T-cell (primary cell): ENCODE results near the gene GGPS1. TPM values are rescaled to one million over a fixed set of nuclear protein-coding genes. Genes with fewer than 3 reads are reported as not detected.
A peak's percentile ranks its signal among the peaks of the same experiment; 100 is the strongest.

Experiments
- ATAC-seq, 4 experiments: fragments of 200-7000 bp in 3 of 4; fragments of 150-1000 bp in 1 of 4; cut with Tn5 transposase; replicated peaks in 1 of 4; 1 replicate in 3 of 4; 2 replicates in 1 of 4; pipeline ENCODE4 v1.10.0; 2021; ENCODE audit warnings: moderate library complexity in 3 of 4, mild to moderate bottlenecking in 2 of 4, moderate number of reproducible peaks in 1 of 4
- CTCF ChIA-PET, 2 donors: fragments of 300-600 bp; sonication (Branson Sonifier 250); formaldehyde crosslinking; loops; one replicate each; lab custom pipeline; 2022; ENCODE audit warnings: antibody characterized with exemption in 2 of 2; lab: Charles Lee
- POLR2A ChIA-PET, 2 donors: fragments of 300-600 bp; sonication (Branson Sonifier 250); formaldehyde crosslinking; loops; one replicate each; lab custom pipeline; 2022; ENCODE audit warnings: antibody characterized with exemption in 2 of 2; lab: Charles Lee
- DNase-seq, 35 experiments: peaks; one replicate each; pipeline versions ENCODE4 v3.0.0 to v3.0.0-alpha.2; 2013 to 2023
- H3K27ac ChIP-seq: one replicate; pipeline ENCODE4 v1.5.1; 2013; ENCODE audit warnings: low read length
- H3K27me3 ChIP-seq, 2 experiments: replicated peaks in 1 of 2; 1 replicate in 1 of 2; 2 replicates in 1 of 2; pipeline versions ENCODE4 v1.6.1 to v1.7.0; 2013; ENCODE audit warnings: low read length in 1 of 2, mixed read lengths in 1 of 2; ENCODE audit not compliant: control insufficient read depth in 2 of 2, insufficient read depth in 2 of 2; ENCODE audit errors: extremely low read depth in 1 of 2
- H3K36me3 ChIP-seq, 2 donors: 1 replicate in 1 of 2; 2 replicates in 1 of 2; pipeline versions ENCODE4 v1.6.1 to v1.7.0; 2013; ENCODE audit warnings: low read length in 1 of 2; ENCODE audit not compliant: control insufficient read depth in 2 of 2, insufficient read depth in 1 of 2; ENCODE audit errors: extremely low read depth in 1 of 2
- H3K4me1 ChIP-seq, 2 experiments: 1 replicate in 1 of 2; 2 replicates in 1 of 2; pipeline versions ENCODE4 v1.6.1 to v1.7.0; 2013; ENCODE audit warnings: low read length in 2 of 2, mixed read lengths in 1 of 2; ENCODE audit not compliant: insufficient read depth in 2 of 2, control insufficient read depth in 1 of 2; ENCODE audit errors: extremely low read depth in 1 of 2
- H3K4me3 ChIP-seq, 2 donors: 1 replicate in 1 of 2; 2 replicates in 1 of 2; pipeline versions ENCODE4 v1.5.1 to v1.7.0; 2013; ENCODE audit warnings: mild to moderate bottlenecking in 2 of 2, low read length in 1 of 2, moderate library complexity in 1 of 2; ENCODE audit not compliant: control insufficient read depth in 1 of 2; ENCODE audit errors: extremely low read depth in 1 of 2
- H3K9me3 ChIP-seq: 2 replicates; pipeline ENCODE4 v1.7.0; 2013
- H3K27ac Mint-ChIP-seq, 2 donors: one replicate each; pipeline ENCODE4 v1.8.0; 2020 to 2021; ENCODE audit warnings: mild to moderate bottlenecking in 2 of 2, mixed read lengths in 2 of 2
- H3K27me3 Mint-ChIP-seq, 2 donors: one replicate each; pipeline ENCODE4 v1.8.0; 2021 to 2022; ENCODE audit warnings: mixed read lengths in 2 of 2
- H3K36me3 Mint-ChIP-seq: one replicate; pipeline ENCODE4 v1.8.0; 2021; ENCODE audit warnings: mixed read lengths
- H3K4me1 Mint-ChIP-seq, 3 donors: one replicate each; pipeline ENCODE4 v1.8.0; 2020 to 2022; ENCODE audit warnings: mixed read lengths in 3 of 3, mild to moderate bottlenecking in 1 of 3
- H3K4me3 Mint-ChIP-seq, 3 donors: one replicate each; pipeline ENCODE4 v1.8.0; 2020 to 2022; ENCODE audit warnings: mild to moderate bottlenecking in 3 of 3, mixed read lengths in 3 of 3, moderate library complexity in 3 of 3
- H3K9me3 Mint-ChIP-seq, 3 donors: one replicate each; pipeline ENCODE4 v1.8.0; 2020 to 2022; ENCODE audit warnings: mixed read lengths in 3 of 3
- WGBS: methylation state at CpG from one replicate; pipeline ENCODE4 v1.1.5; 2013; ENCODE audit warnings: missing lambda C conversion rate; ENCODE audit not compliant: insufficient coverage; 5-methylcytosine and 5-hydroxymethylcytosine counted together
- total RNA-seq, 35 experiments: library from RNA in 6 of 35; stranded (reverse) in 6 of 35; fragments of 120-200 nt in 1 of 35; gene quantifications; one replicate each; pipeline versions ENCODE4 v1.2.1 to v1.2.4 and lab custom pipeline; 2013 to 2026

Gene GGPS1
- total RNA-seq, 5 donors from 2014 or later (not counting 1 experiment from before 2014, with no cell fraction given): 32.2 to 44.0 (median 39.8) TPM

- Mint-ChIP-seq H3K27me3 (no peaks in the 10 kb centered on the region), H3K4me3 (peak overlapping the region in 1 of 3 donors; percentile 26), H3K27ac (peak overlapping the region; percentile 5 to 13), H3K9me3 (no peaks in the 10 kb centered on the region), H3K36me3 (peaks cover 14% of the 10 kb centered on the region), H3K4me1 (peaks cover 74 to 85% (median 84%) of the 10 kb centered on the region in 3 donors)
- no peaks in the 10 kb centered on the region for H3K36me3 ChIP-seq
- H3K27me3 ChIP-seq: no peaks in the 10 kb centered on the region
- CTCF ChIA-PET: no interaction called here
- peaks cover 19 to 45% of the 10 kb centered on the region in 2 experiments for H3K4me1 ChIP-seq
- no peaks in the 10 kb centered on the region for H3K9me3 ChIP-seq
- WGBS: no CpG with 5 or more reads among the region's 1 CpG
- POLR2A ChIA-PET: no interaction called here
- H3K4me3 ChIP-seq: no peak overlapping the region
- H3K27ac ChIP-seq: no peak overlapping the region
- ATAC-seq (no peak), DNase-seq (no peak)
Observed at GRCh38 chr1:235286667-235287066, 41.7 kb upstream of the GGPS1 start.

GRCh38 chr1:235287208-235287882 lies 41.0 kb upstream of the GGPS1 start:
- Histone ChIP-seq H3K36me3 (no peaks in the 10 kb centered on the region), H3K4me3 (no peak overlapping the region), H3K27me3 (no peaks in the 10 kb centered on the region), H3K27ac (no peak overlapping the region), H3K4me1 (peaks cover 19 to 48% of the 10 kb centered on the region in 2 experiments), H3K9me3 (no peaks in the 10 kb centered on the region)
- H3K4me1 Mint-ChIP-seq: peaks cover 73 to 84% (median 84%) of the 10 kb centered on the region in 3 donors
- peak overlapping the region; percentile 59 to 64 for H3K27ac Mint-ChIP-seq
- ATAC-seq (no peak), DNase-seq (no peak)
- H3K27me3 Mint-ChIP-seq: no peaks in the 10 kb centered on the region
- CTCF ChIA-PET: no interaction called here
- H3K36me3 Mint-ChIP-seq: peaks cover 14% of the 10 kb centered on the region
- POLR2A ChIA-PET: interaction anchor here in 1 of 2 donors (0.7 kb wide), 1 partner anchor 42 kb away, joined by 5 read pairs; no protein-coding TSS in a partner anchor
- H3K4me3 Mint-ChIP-seq: peak overlapping the region in 1 of 3 donors; percentile 26
- H3K9me3 Mint-ChIP-seq: no peaks in the 10 kb centered on the region
- no CpG with 5 or more reads among the region's 4 CpGs for WGBS

DNA sequence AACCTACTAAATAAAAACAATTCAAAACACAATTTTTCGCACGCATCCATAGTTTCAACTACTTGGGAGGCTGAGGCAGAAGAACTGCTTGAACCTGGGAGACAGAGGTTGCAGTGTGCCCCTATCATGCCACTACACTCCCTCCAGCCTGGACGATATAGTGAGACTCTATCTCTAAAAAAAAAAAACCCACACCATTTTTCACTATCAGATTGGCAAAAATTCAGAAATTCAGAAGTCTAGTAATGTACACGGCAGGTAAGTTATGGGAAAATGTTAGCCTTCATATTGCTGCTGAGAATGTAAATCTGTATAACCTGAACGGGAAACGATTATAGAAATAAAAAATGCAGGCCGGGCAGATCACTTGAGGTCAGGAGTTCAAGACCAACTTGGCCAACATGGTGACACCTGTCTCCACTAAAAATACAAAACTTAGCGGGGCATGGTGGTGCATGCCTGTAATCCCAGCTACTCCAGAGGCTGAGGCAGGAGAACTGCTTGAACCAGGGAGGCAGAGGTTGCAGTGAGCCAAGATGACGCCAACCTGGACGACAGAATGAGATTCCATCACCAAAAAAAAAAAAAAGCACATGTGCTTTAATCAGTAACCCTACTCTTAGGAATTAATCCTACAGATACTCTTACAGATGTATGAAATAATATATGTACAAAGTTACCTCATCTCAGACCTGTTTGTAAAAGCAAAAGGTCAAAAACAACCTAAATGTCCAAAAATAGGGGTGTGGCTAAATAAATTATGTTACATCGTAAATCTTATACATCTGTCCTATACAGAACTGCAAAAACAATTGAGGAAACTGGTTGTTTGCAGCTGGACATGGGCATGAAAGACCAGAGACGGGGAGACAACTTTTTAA lies 38.3 kb upstream of the GGPS1 start:
- Histone ChIP-seq H3K27ac (no peak overlapping the region), H3K36me3 (no peaks in the 10 kb centered on the region), H3K4me3 (no peak overlapping the region), H3K27me3 (no peaks in the 10 kb centered on the region), H3K9me3 (no peaks in the 10 kb centered on the region), H3K4me1 (peaks cover 28 to 41% of the 10 kb centered on the region in 2 experiments)
- no peaks in the 10 kb centered on the region for H3K27me3 Mint-ChIP-seq
- H3K9me3 Mint-ChIP-seq: no peaks in the 10 kb centered on the region
- 100% methylated on average over 5 of the region's 12 CpGs for WGBS
- DNase-seq (no peak), ATAC-seq (no peak)
- H3K4me3 Mint-ChIP-seq: peak overlapping the region in 1 of 3 donors; percentile 16
- H3K4me1 Mint-ChIP-seq: peaks cover 79 to 83% (median 80%) of the 10 kb centered on the region in 3 donors
- ChIA-PET CTCF (no interaction called here), POLR2A (interaction anchor here (0.5 to 1.2 kb wide), 3 partner anchors 14 to 16 kb away, joined by 3 to 7 read pairs (median 3); no protein-coding TSS in a partner anchor)
- H3K27ac Mint-ChIP-seq: peak overlapping the region; percentile 11 to 15
- H3K36me3 Mint-ChIP-seq: peaks cover 14% of the 10 kb centered on the region

DNA sequence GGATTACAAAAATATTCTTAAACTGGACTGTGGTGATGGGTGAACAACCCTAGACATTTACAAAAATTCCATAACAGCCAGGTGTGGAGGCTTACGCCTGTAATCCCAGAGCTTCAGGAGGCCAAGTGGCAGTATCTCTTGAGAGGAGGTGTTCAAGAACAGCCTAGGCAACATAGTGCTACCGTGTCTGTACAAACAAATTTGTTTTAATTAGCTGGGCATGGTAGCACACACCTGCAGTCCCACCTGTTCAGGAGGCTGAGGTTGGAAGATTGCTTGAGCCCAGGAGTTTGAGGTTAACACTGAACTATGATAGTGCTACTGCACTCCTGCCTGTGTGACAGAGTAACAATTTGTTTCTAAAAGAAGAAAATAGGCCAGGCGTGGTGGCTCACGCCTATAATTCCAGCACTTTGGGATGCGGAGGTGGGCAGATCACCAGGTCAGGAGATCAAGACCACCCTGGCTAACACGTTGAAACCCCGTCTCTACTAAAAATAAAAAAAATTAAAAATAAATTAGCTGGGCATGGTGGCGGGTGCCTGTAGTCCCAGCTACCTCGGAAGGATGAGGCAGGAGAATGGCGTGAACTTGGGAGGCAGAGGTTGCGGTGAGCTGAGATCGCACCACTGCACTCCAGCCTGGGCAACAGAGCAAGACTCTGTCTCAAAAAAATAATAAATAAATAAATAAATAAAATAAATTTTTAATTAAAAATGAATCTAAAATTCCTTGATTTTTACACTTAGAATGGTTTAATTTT lies 37.4 kb upstream of the GGPS1 start:
- Mint-ChIP-seq H3K27ac (no peak overlapping the region), H3K4me3 (no peak overlapping the region), H3K9me3 (no peaks in the 10 kb centered on the region), H3K36me3 (peaks cover 14% of the 10 kb centered on the region), H3K4me1 (peaks cover 76 to 83% (median 79%) of the 10 kb centered on the region in 3 donors), H3K27me3 (no peaks in the 10 kb centered on the region)
- ATAC-seq: peak in 2 of 4 experiments; percentile 19 to 20
- no peak overlapping the region for H3K4me3 ChIP-seq
- CTCF ChIA-PET: no interaction called here
- no peak for DNase-seq
- no peaks in the 10 kb centered on the region for H3K36me3 ChIP-seq
- H3K27ac ChIP-seq: no peak overlapping the region
- H3K4me1 ChIP-seq: peaks cover 27 to 48% of the 10 kb centered on the region in 2 experiments
- H3K27me3 ChIP-seq: no peaks in the 10 kb centered on the region
- peaks cover 1% of the 10 kb centered on the region for H3K9me3 ChIP-seq
- WGBS: 82% methylated on average over 4 of the region's 12 CpGs
- POLR2A ChIA-PET: interaction anchor here (0.5 to 0.8 kb wide), 5 partner anchors 9 to 32 kb away, joined by 3 to 7 read pairs (median 3); no protein-coding TSS in a partner anchor

GRCh38 chr1:235291599-235292091 lies 36.7 kb upstream of the GGPS1 start:
- no peaks in the 10 kb centered on the region for H3K27me3 ChIP-seq
- ChIA-PET CTCF (no interaction called here), POLR2A (interaction anchor here in 1 of 2 donors (0.6 to 0.8 kb wide), 2 partner anchors 8 to 24 kb away, joined by 3 read pairs; no protein-coding TSS in a partner anchor)
- H3K4me1 ChIP-seq: peaks cover 26 to 52% of the 10 kb centered on the region in 2 experiments
- ATAC-seq (no peak), DNase-seq (no peak)
- Mint-ChIP-seq H3K27me3 (no peaks in the 10 kb centered on the region), H3K4me3 (no peak overlapping the region), H3K4me1 (peaks cover 71 to 81% (median 74%) of the 10 kb centered on the region in 3 donors), H3K36me3 (peaks cover 12% of the 10 kb centered on the region), H3K9me3 (no peaks in the 10 kb centered on the region), H3K27ac (peak overlapping the region in 1 of 2 donors; percentile 4)
- H3K9me3 ChIP-seq: peaks cover 3% of the 10 kb centered on the region
- no CpG with 5 or more reads among the region's 6 CpGs for WGBS
- H3K36me3 ChIP-seq: no peaks in the 10 kb centered on the region
- no peak overlapping the region for H3K27ac ChIP-seq
- H3K4me3 ChIP-seq: no peak overlapping the region
